Ureter (tissue), 1 donor: ENCODE measurements around the gene PPP1R15B. TPM values are rescaled to one million over a fixed set of nuclear protein-coding genes. Genes with fewer than 3 reads are reported as not detected.

Source experiments
- DNase-seq: peaks from one replicate; pipeline ENCODE4 v3.0.0-alpha.2; 2020; ENCODE audit warnings: low spot score
- total RNA-seq: library from RNA; stranded (reverse); gene quantifications from one replicate; pipeline ENCODE4 v1.2.4, GENCODE V29; 2023
- donor health status: DM: yes; HTN: yes; CAD: no.

The PPP1R15B gene
- total RNA-seq, 1 donor from 2014 or later: 59.0 TPM

DNA sequence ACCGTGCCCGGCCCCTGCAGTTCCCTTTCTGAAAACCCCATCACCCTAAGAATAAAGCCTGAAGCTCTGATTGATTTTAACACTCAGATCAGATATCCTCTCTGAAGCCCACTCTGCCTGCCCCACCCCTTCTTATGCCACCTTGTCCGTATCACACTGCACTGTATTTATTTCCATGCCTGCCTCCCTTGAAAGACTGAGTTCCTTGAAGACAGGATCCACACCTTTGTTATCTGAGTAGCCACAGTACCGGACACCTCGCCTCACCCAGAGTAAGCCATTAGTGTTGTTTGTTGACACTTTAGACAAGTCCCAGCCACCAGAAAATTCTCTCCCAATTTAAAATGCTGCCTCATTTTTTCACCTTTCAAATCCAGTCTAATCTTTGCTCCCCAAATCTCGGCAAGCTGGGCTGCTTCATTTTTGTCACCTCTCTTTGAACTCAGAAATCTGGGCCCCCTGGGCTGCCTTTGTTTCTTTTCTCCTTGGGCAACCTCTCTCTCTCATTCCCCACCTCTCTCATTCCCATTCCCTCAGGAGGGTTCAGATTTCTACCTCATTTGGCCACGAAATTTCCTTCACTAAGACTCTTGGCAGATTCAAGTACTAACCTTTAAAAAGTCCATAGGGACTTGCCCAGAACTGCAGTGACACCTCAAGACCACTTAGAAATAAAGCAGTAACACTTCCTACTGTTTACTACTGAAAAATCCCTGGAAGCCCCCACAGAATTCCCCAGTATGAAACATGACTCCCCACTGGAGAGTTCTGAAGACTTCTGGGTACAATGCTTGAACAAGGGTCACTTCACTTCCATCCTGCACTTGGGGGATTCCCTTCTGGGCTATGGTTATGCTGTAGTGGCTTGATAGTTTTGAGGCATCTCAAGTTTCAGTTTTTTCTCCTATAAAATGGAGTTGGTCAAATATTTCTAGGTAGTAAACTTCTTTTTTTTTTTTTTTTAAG, 8.7 kb upstream of the PPP1R15B start:
- no peak for DNase-seq

DNA sequence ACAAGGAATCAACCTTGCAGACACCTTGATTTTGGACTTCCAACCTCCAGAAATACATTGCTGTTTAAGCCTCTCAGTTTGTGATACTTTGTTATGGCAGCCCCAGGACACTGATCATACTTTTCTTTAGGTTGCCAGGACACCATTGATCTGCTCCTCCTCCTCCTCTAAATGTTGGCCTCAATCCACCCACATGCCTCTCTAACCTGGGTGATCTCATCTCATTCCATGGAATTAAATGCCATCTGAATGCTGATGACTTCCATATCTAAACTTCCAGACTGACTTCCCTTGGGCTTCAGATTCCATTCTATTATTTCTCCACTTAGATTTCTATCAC, 7.4 kb upstream of the PPP1R15B start:
- DNase-seq: no peak

DNA sequence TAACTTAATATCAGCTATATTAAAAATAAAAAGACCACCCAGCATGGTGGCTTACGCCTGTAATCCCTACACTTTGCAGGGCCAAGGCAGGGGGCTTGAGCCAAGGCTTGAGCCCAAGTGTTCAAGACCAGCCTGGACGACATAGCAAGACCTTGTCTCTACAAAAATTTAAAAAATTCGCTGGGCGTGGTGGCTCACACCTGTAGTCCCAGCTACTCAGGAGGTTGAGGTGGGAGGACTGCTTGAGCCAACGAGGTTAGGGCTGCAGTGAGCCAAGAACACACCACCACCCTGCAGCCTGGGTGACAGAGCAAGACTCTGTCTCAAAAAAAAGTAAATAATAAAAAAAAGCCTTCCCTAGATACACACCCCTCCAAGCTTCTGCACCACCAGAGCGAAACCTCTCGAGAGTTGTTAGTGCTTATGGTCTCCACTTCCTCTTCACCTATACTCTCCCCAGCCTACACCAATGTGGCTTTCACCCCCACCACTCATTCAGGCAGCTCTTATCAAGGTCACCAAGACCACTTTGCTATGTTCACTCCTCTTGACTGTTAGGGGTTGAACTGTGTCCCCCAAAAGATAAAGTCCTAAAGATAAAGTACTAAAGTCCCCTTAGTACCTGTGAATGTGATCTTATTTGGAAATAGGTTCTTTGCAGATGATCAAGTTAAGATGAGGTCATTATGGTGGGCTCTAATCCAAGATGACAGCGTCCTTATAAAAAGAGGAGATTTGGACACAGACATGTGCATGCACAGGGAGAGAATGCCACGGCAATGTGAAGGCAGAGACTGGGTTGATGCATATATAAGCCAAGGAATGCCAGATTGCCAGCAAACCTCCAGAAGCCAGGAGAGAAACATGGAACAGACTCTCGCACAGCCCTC, 6.8 kb upstream of the PPP1R15B start:
- no peak for DNase-seq

DNA sequence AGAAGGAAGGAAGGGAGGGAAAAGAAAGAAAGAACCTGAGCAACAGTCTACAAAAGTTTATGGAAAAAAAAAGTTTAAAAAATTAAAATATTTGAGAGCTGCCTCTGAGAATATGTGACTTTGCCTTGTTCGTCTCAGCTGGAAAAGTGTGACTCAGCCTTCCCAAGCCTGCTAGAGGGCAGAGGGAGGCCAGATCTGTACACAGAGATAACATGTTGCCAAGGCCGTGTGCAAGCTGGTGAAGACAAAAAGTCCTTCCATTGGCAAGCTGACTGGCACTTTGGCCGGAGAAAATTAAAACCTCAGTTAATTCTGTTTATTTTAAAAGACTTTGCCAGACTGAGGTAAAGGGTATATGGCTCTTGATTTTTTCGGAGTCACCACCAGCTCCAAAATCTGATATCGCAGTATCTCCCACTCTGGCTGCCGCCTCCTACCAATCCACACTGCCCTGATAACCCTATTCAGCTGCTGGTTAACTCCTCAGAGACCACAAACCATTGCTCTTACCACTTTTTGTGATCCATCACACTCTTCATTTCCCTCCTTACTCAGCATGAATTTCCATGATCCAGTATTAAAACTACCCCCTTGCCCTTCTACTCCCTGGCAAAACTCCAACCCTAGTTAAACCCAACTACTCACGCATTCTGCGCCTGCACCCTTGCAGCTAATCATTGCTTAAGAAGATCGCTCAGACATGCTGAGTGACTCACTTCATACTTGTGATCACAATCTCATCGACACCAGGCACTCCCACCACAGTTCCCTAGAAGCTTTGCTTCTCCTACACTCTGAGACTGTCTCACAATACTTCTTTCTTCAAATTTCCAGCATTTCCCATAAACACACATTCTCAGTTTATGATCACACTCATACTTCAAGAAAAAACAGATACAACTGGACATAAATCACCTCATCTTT, 5.7 kb upstream of the PPP1R15B start:
- peak; percentile 85 for DNase-seq

DNA sequence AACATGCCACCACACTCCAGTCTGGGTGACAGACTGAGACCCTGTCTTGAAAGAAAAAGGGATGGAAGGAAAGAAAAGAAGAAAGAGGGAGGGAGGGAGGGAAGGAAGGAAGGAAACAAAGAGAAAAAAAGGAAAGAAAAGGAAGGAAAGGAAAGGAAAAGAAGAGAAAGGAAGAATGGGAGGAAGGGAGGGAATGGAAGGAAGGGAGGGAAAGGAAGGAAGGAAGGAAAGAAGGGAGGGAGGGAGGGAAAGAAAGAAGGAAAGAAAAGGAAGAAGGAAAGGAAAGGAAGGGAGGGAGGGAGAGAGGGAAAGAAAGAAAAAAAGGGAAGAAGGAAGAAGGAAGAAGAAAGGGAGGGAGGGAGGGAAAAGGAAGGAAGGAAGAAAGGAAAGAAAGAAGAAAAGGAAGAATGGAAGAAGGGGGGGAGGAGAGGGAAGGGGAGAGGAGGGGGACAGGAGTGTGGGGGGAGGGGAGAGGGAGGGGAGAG, 5.0 kb upstream of the PPP1R15B start:
- DNase-seq: no peak

DNA sequence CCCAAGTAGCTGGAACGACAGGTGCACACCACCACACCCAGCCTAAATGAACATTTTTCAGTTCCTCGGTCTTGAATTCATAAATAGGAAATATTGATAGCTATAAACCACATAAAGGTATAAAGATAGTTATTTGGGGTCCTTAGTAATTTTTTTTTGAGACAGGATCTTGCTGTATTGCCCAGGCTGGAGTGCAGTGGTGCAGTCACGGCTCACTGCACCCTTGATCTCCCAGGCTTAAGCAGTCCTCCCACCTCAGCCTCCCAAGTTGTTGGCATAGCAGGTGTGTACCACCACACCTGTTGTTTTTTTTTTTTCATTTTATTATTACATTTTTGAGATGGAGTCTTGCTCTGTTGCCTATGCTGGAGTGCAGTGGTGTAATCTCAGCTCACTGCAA, 3.7 kb upstream of the PPP1R15B start:
- DNase-seq: no peak

DNA sequence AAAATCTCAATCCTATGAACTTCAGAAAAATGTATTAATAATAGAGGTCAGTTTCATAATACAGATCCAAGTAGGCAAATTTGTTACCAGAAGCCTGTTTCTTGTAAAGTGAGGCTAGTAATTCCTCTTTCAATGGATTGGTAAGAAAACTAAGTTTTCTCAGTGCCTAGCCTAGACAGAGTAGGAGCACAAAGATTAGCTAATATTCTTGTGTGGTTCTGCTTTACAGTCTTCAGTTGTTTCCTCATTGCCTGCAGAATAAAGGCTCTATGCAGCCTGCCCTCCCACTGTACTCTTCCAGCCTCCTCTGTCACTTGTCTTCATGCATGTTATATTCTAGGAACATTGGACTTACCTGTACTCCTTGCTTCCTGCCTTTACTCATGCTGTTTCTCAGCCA, 2.4 kb upstream of the PPP1R15B start:
- no peak for DNase-seq

DNA sequence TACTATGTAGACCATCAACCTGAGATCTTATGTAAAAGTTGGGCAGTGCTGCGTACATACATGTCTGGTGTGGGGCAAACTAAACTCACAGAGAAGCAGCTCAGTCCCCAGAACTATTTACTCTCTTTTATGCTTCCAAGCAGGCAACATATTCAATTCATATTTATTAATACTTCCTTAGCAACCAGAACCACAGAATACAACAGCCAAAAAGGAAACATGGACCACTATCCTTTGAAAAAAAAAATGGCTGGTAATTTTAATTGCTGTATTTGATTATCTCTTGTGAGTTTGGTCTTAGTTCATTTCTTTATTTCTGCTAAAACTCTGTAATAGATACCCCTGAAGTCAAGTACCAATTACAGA, 1.5 kb upstream of the PPP1R15B start:
- no peak for DNase-seq

DNA sequence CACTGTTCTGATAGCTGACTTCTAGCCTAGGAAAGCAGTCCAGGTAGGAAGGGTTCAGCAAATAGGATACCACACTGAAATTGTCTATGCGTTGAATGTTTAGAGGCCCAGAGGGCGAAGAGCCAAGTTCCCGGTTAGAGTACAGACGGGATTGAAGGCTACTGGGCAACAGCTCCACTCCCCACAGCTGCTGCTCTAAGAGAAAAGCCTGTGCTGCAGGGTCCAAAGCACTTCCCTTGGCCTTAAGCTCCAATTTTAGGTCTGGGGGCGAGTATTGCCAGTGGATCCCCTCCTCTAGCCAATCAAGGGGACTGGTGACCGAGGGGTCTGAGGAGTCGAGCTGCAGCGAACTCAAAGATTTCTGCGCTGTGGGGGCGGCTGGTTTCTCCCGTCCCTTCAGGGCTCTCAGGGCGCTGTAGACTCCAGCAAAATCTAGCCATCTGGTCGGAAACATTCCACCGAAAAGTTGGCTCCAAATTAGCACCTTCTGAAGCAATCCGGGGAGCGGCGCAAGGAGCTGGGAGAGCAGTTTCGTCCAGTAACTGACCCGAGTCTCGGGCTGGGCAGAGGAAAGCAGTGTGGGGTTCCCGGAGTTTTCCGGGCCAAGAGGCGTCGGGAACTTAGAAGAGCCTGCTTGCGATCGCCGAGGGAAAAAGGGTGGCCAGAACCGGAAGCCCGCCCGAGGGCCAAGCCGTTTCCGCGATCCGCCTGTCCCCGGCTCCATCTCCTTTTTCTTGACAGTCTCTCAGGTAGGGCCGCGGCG, 748 bp downstream of the PPP1R15B start:
- no peak for DNase-seq

DNA sequence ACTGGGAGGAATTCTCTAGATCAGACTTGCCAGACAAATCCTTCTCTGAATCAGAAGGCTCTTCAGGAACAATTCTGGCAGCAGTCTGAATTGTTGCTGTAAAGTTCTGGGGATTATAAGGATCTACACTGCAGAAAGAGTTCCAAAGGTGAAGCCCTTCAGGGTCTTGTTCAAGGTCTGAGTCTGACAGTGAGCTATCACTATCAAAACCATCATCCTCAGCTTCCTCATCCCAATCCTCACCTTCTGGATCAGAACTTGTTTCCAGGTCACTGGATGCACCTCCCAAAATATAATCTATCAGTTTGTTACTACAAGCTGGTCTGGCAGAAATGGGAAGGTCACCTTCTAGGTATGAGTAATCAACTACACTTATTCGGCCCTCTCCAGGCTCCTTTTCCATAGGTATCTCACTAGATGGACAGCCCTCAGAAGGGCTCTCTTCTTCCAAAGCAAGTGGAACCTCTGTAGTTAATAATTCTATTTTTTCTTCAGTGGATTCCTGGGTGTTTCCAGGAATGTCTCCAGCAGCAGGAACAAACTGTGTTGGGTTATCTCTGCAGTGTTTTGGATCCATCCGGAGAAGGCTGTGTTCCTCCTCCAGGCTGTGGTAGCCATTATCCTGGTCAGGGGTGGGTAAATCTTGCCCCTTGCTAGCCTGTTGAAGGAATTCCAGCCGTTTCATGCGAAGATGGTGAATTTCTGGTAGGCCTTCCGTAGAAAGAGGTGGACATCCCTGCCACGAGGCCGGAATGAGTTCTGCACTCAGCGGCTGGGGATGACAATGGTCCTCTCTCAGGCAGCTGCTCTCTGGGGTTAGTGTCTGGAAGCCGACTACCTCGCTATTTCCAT, 1.6 kb downstream of the PPP1R15B start:
- no peak for DNase-seq

DNA sequence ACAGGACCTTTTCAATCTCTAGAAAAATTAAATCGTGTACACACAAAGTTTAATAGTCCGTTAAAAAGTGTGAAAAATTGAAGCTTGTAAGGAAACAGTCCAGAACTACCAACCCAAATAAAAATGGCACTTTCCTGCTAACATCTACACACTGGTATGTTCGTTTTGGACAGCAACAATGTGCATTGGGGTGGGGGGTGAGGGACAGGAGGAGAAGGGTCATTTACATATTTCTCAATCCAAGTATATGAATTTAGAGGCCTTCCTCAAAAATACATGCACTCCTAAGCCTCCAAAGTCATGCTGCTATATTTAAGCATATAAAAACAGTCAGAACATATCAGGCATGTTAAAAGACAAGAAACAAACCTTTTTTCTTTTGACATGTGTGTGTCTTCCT, 2.5 kb downstream of the PPP1R15B start:
- no peak for DNase-seq

DNA sequence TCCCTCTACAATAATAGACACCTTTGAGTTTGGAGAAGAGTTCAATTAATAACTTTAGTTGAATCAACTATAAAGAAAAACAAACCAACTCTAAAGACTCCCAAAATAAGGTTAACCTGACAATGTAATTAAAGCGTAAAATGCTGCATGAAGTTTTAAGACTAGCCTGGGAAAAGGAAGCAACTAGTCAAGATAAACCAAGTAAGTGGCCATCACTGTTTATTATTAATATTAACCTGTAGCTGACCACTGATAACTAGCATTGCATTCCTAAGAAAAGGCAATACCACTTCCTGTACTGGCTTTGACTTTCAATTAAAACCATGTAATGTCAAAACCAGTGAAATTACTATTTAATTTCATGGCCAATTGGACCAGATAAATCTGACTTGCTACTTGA, 3.0 kb downstream of the PPP1R15B start:
- no peak for DNase-seq

DNA sequence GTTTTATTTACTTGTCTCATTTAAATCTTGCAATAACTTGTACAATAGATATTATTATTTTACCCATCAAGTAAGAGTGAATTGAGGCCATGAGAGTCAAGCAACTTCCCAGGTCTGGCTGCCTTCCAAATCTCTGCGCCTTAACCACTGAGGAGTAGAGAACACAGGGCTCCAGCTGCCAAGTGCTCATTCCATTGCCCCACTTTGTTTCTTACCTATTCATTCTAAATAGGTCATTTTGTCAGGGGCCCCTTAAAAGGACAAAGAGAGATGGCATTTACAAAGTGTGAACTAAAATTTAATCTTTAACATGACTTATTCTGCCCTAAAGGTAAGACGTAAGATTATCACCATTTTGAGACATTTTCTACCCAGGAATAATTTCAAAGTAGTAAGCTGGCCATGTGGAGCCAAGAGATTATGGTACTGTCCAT, 3.5 kb downstream of the PPP1R15B start:
- peak; percentile 73 for DNase-seq

DNA sequence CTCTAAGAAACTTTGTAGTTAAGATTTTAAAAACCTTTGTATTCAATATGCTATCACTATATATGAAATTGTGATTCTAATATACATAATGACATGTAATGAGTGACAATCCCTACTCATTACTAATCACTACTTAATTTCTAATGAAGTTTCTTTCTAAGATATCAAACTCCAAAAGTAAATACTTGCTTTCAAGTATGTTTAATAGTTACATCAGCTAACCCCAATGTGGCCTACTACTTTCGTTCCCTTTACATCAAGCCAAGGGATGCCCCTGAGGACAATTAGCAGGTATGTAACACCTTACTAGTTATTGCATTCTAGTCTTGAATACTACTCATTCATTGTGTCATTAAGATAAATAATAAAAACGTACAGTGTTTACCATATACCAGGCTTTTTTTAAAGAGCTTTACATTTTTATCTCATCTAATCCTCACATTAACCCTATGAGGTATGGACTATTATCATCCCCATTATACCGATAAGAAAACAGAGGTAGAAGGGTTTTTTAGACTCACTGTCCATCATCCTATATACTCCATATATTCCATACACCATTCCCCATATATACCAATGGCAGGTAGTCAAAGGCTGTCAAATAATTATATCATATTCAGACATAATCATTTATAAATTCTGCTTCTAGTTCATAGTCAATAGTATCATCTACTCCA, 4.2 kb downstream of the PPP1R15B start:
- DNase-seq: no peak

DNA sequence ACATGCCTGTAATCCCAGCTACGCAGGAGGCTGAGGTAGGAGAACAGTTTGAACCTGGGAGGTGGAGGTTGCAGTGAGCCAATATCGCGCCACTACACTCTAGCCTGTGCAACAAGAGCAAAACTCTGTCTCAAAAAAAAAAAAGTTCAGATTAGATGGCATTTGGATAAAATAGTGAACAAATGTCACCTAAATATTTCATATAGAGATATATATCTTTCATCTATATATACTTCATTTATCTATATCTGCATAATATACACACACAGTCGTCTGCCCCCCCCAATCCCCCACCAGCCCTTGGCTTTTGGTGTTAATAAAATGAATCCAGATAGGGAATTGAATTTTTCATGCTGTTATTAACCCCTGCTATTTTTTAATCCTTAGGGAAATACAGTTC, 5.0 kb downstream of the PPP1R15B start:
- DNase-seq: no peak

DNA sequence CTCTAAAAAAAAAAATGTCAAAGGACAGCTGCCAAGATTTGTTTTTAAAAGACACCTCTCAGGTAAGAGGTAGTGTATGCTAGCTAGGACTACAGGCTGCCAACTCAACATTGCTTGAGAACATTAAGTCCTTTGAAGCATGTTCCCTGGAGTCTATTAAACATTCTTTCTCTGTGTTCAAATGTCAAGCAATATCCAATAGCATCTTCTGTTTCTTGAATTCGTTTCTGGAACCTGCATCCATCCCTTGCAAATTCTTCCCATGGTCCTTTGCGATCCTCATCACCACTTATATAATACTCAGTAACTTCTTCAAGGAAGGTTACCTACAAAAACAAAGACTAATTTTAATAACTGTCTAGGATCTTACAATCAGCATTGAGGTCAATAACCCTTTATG, 5.6 kb downstream of the PPP1R15B start:
- DNase-seq: no peak

DNA sequence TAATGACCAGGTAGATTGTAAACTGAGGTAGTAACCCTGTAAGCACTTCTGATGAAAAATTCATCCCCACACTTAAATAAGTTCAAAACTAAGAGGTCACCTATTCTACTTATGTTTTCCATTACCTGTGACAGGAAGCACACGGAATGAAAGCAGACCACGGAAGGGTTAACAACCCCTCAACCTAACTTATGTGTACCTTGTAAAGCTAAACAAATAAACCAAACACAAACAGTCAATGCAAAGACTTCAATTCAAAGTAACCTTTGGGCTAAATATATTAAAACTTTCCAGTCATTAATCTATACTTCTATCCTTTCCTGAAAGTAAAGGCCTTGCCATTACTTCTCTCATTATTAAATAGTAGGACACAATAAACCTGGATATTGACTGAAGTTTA, 7.0 kb downstream of the PPP1R15B start:
- no peak for DNase-seq

DNA sequence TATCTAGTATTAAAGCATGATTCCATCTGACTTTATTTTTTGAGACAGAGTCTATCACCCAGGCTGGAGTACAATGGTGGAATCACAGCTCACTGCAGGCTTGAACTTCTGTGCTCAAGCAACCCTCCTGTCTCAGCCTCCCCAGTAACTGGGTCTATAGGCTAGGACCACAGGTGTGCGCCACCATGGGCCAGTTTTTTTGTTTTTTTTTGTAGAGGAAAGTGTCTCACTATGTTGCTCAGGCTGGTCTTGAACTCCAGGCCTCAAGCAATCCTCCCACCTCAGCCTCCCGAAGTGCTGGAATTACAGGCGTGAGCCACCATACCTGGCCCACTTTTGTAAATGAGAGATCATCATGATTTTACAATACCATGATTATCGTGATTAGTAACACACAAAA, 9.2 kb downstream of the PPP1R15B start:
- DNase-seq: no peak

DNA sequence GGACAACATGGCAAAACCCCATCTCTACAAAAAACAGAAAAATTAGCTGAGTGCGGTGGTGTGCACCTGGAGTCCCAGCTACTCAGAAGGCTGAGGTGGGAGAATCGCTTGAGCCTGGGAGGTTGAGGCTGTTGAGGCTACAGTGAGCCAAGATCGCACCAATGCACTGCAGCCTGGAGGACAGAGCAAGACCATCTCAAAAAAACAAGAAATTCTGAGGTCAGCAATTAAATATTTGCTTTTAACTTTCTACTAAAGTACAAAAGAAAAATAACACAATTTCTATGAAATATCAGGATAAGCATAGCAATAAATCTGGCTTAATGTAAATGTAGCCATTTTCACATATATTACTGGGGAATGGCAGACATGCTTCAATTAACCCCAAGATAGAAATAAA, 9.9 kb downstream of the PPP1R15B start:
- DNase-seq: no peak
